GM18499 (cell line): Measurements from ENCODE around the gene MYOG.

Experiments used
- ATAC-seq: cut with Tn5 transposase; IDR thresholded peaks from one replicate; pipeline ENCODE4 v1.9.1; 2021; ENCODE audit warnings: moderate number of reproducible peaks; ENCODE audit not compliant: insufficient read depth, unreplicated experiment

MYOG gene

GRCh38 chr1:203117611-203118575 is 32.1 kb upstream of the MYOG start:
- no peak for ATAC-seq

- ATAC-seq: no peak
Observed at GRCh38 chr1:203116091-203116820, 30.4 kb upstream of the MYOG start.

GRCh38 chr1:203114202-203114601 is 28.4 kb upstream of the MYOG start:
- no peak for ATAC-seq

- no peak for ATAC-seq
Observed at GRCh38 chr1:203113308-203113707, 27.5 kb upstream of the MYOG start.

GRCh38 chr1:203112475-203112874 is 26.7 kb upstream of the MYOG start:
- no peak for ATAC-seq

GRCh38 chr1:203104789-203105390 is 19.1 kb upstream of the MYOG start:
- ATAC-seq: no peak

- ATAC-seq: no peak
Observed at GRCh38 chr1:203103829-203104495, 18.1 kb upstream of the MYOG start.

GRCh38 chr1:203103216-203103615 is 17.4 kb upstream of the MYOG start:
- ATAC-seq: no peak

- no peak for ATAC-seq
Observed at GRCh38 chr1:203101813-203102634, 16.2 kb upstream of the MYOG start.

- ATAC-seq: no peak
Observed at GRCh38 chr1:203100516-203100869, 14.7 kb upstream of the MYOG start.

- no peak for ATAC-seq
Observed at GRCh38 chr1:203099805-203100515, 14.1 kb upstream of the MYOG start.

- no peak for ATAC-seq
Observed at GRCh38 chr1:203098914-203099520, 13.2 kb upstream of the MYOG start.

- ATAC-seq: no peak
Observed at GRCh38 chr1:203098445-203098844, 12.6 kb upstream of the MYOG start.

GRCh38 chr1:203097001-203097400 is 11.2 kb upstream of the MYOG start:
- no peak for ATAC-seq

GRCh38 chr1:203096566-203096965 is 10.8 kb upstream of the MYOG start:
- ATAC-seq: no peak

- no peak for ATAC-seq
Observed at GRCh38 chr1:203095061-203095690, 9.4 kb upstream of the MYOG start.

GRCh38 chr1:203093754-203094410 is 8.1 kb upstream of the MYOG start:
- ATAC-seq: no peak
